GM23248 (cell line): Measurements from ENCODE around the gene NCF2.

Experiments used
- EZH2 ChIP-seq: fragments of 200-600 bp; sonication (generic); IDR thresholded peaks from 2 replicates; pipeline ENCODE4 v1.6.1; 2018; ENCODE audit warnings: antibody characterized with exemption, mild to moderate bottlenecking; ENCODE audit not compliant: insufficient read depth, poor library complexity, severe bottlenecking
- EZH2phosphoT487 ChIP-seq: fragments of 200-600 bp; sonication (generic); IDR thresholded peaks from 2 replicates; pipeline ENCODE4 v1.6.1; 2018; ENCODE audit warnings: antibody characterized with exemption, moderate library complexity, mild to moderate bottlenecking, low read depth; ENCODE audit not compliant: insufficient read depth

GRCh38 chr1:183612407-183612806, 22.1 kb upstream of the NCF2 start:
- TF ChIP-seq EZH2phosphoT487, result no peak
- TF ChIP-seq EZH2, result no peak
